ENCODE data around the gene KRT33A.
"Not testable (repeated sequence)": the region's sequence is repeated elsewhere in the genome, so short reads cannot be mapped to it uniquely, and the experiment has no call there.

KRT33A gene

GRCh38 chr17:41360296-41360995, 9.8 kb upstream of the KRT33A start:
- no peak for DNase-seq

- no peak for DNase-seq
These were observed 3.9 kb upstream of the KRT33A start for GRCh38 chr17:41354536-41354935.

- no peak for DNase-seq
These were observed 2.2 kb upstream of the KRT33A start for GRCh38 chr17:41352597-41353366.

GRCh38 chr17:41351177-41351576, 549 bp upstream of the KRT33A start:
- no peak for DNase-seq

DNA sequence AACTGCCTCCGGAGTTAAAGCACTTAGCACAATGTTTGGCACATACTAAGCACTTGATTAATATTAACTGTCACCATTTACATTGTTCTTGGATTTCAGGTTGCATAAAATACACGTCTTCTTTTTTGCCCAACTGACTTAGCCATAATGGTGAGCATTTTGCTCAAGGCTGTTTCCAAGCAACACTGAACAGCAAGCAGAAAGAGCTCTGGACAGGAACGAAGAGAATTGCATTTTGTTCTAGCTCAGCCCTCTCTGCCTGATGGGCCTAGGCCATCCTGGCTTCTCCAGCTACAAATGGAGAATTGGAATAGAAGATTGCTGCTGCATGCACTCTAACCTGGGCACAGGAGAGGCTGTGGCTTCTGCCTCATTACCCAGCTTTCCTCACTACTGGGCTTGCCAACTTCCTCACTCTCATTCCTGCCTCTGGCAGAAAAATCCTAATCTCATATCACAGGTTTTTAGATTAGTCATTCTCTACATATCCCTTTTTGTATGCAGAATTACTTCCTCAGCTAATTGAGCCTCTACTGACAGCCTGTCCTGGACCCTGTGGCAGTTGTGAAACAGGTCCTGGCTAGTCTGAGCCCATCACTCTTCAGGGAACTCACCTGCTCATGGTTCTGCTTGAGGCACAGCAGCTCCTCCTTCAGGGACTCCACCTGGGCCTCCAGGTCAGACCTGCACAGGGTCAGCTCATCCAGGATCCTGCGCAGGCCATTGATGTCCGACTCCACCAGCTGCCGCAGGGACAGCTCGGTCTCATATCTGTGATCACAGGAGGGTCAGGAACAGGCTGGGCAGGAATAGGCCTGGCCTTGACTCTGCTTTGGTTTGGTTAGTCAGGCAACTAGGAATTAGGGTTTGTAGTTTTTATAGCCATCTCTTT, 2.5 kb downstream of the KRT33A start:
- no peak for DNase-seq

DNA sequence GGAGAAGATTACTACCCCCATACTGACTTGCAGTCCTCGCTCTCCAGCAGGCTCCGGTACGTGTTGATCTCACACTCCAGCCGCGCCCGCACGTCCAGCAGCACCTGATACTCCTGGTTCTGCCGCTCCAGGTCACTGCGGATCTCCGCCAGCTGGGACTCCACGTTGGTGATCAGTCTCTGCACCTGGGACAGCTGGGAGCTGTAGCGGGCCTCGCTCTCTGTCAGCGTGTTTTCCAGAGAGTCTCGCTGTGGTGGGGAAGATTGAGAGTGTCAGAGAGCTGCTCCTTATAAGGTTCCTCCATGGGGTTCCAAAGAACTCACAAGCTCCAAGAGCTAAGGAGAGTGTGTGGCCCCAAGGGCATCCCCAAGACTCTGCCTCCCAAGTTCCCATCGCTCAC, 4.2 kb downstream of the KRT33A start:
- DNase-seq, result not testable (repeated sequence)

GRCh38 chr17:41345992-41346391, 4.6 kb downstream of the KRT33A start:
- no peak for DNase-seq

DNA sequence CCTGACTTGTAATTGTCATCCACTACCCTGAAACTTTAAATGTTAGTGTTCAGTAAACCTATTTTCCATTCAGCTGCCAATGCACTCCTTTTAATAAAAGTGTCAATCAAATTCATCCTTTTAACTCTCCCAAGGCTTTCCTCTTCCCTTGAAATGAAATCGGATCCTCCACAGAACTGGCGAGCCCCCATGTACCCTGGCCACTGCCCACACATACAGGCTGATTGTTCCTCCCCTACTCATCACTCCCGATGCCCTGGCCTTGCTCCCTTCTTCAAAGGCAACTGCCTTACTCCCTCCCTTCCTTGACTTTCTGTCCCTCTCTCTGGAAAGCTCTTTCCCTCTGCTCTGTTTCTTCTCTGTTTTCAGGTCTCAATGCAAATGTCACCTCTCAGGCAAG, 7.6 kb downstream of the KRT33A start:
- DNase-seq, result no peak

DNA sequence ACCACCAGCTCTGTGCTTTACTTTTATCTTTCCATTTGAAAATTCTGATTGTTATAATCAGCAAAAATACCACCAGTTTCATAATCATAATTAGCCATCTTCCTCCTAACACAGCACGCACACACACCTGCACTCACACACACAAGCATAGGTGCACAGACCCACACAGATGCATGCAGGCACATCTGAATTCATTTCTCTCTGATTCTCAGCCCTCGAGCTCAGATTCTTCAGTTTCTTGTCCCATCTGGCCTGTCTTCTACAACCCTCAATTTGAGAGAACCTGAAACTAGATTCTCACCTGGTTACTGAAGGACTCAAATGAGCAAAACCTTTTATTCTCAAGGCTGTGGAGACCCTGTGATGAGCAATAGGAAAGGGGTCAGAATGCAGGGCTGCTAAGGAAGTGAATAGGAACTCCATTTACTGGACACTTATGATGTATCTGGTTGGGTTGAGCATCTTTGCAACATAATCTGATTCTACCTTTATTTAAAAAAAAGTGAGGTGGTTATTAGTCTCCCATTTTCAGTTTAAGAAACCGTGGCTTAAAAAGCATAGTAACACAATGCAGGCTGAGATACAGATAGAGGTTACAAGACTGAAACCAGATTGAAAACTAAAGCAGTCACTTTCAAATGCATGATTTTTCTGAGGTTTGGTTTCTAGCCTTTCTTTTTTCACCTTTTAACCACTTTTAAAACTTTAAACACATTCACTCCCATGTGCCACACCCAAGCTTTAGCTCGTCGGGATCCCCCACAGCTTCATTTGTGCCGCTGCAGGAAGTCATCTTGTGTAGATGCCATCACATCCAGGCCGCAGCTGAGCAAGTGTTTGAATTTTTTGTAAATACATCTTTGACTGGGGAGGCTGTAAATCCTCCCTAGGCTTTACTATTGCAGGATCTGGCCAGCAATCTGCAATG, 9.4 kb downstream of the KRT33A start:
- DNase-seq, result no peak

DNA sequence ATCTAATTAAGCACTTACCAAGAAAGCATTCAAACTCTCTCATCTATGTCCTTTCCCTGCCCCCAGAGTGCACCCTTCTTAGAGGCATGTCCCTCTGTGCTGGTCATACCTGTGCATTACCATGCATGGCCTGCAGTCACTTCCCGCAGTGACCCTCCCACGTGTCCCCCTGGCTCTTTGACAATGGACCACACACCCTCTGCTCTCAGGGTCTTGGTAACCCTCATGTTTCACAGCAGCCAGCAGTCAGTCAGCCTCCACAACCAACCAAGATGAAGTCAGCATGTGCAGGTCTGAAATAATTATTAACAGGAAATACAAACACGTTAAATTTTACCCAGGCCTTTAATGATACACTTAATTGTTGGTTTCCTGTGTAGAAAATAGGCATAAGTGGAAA, 10.1 kb downstream of the KRT33A start:
- no peak for DNase-seq

DNA sequence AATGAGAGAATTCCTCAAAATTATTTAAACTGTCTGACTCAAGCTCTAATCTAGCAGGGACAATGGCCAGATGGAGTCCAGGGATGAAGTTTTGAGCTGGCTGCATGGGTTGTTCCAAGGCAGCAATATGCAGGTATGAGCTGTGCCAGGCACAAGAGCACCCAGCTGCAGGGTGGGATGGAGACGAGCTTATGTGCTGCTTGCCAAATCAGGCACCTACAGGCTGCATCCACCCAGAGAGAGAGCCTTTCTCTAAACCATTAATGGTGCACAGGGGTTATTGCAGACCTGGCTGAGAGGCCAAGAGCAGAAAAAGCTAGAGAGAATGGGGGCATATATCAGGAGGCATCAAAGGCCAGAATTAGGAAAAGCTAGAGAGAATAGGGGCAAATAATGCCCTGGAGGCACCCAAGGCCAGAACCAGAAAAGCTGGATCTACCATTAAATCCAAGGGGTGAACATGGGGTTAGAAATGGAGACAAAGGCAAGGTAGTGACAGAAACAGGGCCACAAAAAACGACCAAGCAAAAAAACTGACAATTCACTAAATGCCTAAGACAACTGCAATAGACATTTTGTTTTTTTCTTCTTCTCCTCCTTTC, 11.0 kb downstream of the KRT33A start:
- DNase-seq, result no peak

DNA sequence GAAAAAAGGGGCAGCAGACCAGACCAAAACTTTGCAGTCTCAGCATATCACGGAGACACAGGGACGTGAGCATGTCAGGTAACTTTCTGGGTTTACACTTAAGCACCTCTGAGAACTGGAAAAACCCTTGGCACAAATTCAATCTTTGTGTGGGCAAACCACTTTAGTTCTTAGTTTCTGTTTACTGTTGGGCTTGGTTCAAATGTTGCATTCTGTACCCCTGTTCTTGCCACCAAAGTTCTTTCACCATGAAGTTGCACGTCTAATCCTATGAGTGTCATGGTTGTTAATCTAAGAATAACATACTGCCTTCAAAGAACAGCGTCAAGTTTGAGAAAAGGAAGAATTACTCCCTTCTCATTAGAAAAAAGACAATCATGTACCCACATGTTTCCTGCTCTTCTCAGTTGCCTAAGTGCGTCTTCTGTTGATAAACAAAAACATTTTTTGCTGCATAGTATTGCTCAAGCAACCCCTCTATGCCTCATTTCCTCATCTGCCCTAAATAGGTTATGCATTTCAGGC, 11.6 kb downstream of the KRT33A start:
- DNase-seq, result no peak

DNA sequence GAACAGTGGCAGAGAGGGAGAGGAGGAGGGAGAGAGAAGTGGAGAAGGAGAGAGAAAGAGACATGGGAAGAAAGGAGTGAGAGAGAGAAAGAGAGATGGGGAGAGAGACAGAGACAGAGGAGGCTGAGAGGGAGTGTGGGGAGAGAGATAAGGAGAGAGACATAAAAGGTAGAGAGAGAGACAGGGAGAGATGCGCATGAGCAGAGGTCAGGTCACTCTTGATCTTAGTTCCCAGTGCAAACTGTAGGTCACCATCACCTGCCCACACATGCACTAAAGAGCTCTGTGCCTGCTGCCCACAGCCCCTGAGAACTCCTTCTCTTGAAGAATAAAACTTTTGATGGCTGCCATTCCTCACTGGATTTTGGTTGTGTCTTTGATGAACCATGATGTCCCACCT, 14.9 kb downstream of the KRT33A start:
- DNase-seq, result no peak

- no peak for DNase-seq
These were observed 16.0 kb downstream of the KRT33A start for GRCh38 chr17:41334385-41335305.

DNA sequence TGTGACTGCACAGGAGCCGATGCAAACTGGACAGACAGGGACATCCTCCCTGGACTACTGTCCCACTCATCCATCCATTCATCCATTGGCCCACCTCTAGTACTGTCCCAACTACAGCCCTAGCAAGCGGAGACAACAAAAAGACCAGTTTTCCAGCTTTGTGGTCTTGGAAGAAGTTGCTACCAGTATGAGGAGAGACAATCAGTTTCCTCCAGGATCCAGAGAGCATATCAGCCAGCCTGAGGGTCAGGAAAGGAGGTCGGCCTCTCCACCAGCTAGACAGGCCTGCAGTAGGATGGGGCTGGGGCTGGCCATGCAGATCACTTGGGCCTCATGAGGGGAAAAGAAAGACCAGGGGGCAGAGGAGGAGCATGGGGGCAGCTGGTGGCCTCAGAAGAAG, 16.8 kb downstream of the KRT33A start:
- DNase-seq, result no peak

DNA sequence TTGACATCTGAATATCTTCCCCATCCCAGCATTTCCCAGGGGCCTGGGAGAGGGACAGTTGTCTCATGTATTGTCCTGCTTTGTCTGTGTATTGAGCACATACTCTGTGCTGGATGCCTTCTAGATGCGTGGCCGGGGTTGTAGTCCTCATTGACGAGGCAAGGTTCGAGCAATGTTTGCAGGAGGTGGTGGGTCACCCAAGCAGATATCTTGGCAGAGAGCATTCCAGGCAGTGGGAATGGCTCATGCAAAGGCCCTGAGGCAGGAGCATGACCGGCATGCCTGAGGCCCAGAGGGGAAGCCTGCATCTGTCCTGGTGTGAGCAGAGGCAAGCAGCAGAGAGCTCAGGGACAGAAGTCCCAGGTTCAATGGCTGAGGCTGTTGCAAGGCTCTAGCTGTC, 17.5 kb downstream of the KRT33A start:
- DNase-seq, result no peak

DNA sequence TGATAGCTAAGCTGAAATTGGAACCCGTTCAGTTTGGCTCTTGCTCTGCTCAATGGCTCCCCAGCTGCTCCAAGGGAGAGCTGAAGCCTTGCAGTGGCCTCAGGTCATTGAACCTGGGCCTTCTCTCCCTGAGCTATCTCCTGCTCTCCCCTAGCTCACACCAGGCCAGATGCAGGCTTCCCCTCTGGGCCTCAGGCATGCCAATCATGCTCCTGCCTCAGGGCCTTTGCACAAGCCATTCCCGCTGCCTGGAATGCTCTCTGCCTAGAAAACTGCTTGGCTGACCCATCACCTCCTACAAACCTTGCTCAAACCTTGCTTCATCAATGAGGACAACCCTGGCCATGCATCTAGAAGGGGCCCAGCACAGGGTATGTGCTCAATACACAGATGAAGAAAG, 18.4 kb downstream of the KRT33A start:
- DNase-seq, result no peak

GRCh38 chr17:41331606-41332005, 19.0 kb downstream of the KRT33A start:
- DNase-seq, result no peak

DNA sequence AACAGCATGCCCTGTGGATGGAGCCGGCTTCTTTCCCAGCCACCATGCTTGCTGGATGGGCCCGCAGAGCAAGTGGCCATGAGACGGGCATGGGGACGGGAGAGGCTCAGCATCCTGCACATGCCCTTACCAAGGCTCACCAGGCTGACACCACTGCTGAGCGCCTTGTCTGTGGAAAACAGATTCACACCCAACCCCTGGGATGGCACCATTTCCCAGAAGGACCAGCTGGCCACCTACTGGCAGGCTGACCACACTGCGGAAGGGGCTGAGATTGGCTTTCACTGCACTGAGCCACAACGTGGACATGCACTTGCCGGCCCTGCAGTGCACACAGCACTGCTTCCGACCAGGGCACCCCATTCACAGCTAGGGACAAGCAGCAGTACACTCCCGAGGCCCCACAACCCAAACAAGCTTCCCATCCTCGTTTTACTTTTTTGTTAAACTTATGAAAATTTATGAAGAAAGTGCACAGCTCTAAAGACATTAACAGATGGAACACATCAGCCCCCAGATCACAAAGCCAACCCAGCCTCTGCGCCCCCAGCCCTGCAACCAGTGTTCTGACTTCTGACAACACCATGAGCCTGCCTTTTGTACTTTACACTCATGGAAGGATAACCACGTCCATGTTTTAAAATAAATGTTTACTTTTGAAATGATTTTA, 21.2 kb downstream of the KRT33A start:
- DNase-seq, result no peak

DNA sequence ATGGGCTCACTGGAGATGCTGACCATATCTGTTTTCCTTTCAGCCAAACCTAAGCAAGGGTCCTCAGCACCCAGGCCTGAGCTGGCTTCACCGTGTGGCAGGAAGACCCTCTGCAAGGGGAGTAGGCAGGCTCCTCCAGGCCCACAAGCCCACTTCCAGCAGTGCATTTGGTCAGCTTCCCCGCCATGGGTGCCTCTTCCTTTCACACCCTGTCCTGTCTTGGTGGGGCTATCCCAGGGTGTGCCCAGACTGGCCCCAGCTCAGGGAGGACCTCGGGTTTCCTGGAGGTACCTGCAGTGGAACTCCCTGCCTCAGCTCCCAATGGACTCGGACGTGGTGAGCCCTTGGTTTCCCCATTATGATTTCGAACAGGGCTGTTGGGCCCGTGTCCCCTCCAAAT, 22.4 kb downstream of the KRT33A start:
- no peak for DNase-seq
